ENCODE measurements around the gene FASTKD2. TPM values are rescaled to one million over a fixed set of nuclear protein-coding genes. Genes with fewer than 3 reads are reported as not detected.

Gene FASTKD2
- polyA plus RNA-seq, 3 donors from 2014 or later = 14.2 to 19.4 (median 18.5) TPM

GRCh38 chr2:206833291-206833690 lies 67.9 kb downstream of the FASTKD2 start:
- H3K4me3 Mint-ChIP-seq = no peak overlapping the region
- DNase-seq = no peak
- H3K36me3 Mint-ChIP-seq = no peaks in the 10 kb centered on the region
- no peak overlapping the region for H3K27ac Mint-ChIP-seq
- H3K27me3 Mint-ChIP-seq (ENCODE audit: low read depth in 3 of 3) = peaks cover 0 to 4% (median 0%) of the 10 kb centered on the region in 3 donors
- peaks cover 0 to 4% (median 0%) of the 10 kb centered on the region in 6 donors for H3K9me3 Mint-ChIP-seq
- no peaks in the 10 kb centered on the region for H3K4me1 Mint-ChIP-seq

GRCh38 chr2:206836722-206837121 lies 71.3 kb downstream of the FASTKD2 start:
- Mint-ChIP-seq H3K9me3 (peaks cover 0 to 4% (median 0%) of the 10 kb centered on the region in 6 donors), H3K4me1 (no peaks in the 10 kb centered on the region), H3K27ac (no peak overlapping the region), H3K27me3 (ENCODE audit: low read depth in 3 of 3) (peaks cover 2 to 4% (median 2%) of the 10 kb centered on the region in 3 donors), H3K4me3 (no peak overlapping the region), H3K36me3 (no peaks in the 10 kb centered on the region)
- no peak for DNase-seq

GRCh38 chr2:206837775-206838174 lies 72.4 kb downstream of the FASTKD2 start:
- peaks cover under 1 to 2% (median 2%) of the 10 kb centered on the region in 3 donors for H3K27me3 Mint-ChIP-seq (ENCODE audit: low read depth in 3 of 3)
- DNase-seq = no peak
- peaks cover 0 to 4% (median 0%) of the 10 kb centered on the region in 6 donors for H3K9me3 Mint-ChIP-seq
- no peak overlapping the region for H3K4me3 Mint-ChIP-seq
- no peaks in the 10 kb centered on the region for H3K4me1 Mint-ChIP-seq
- no peaks in the 10 kb centered on the region for H3K36me3 Mint-ChIP-seq
- no peak overlapping the region for H3K27ac Mint-ChIP-seq

GRCh38 chr2:206838690-206839089 lies 73.3 kb downstream of the FASTKD2 start:
- H3K27ac Mint-ChIP-seq = no peak overlapping the region
- peaks cover 0 to 2% (median 2%) of the 10 kb centered on the region in 3 donors for H3K27me3 Mint-ChIP-seq (ENCODE audit: low read depth in 3 of 3)
- no peak overlapping the region for H3K4me3 Mint-ChIP-seq
- H3K36me3 Mint-ChIP-seq = no peaks in the 10 kb centered on the region
- no peaks in the 10 kb centered on the region for H3K4me1 Mint-ChIP-seq
- H3K9me3 Mint-ChIP-seq = peaks cover 0 to 4% (median 0%) of the 10 kb centered on the region in 6 donors
- DNase-seq = no peak

GRCh38 chr2:206840999-206841398 lies 75.6 kb downstream of the FASTKD2 start:
- H3K4me1 Mint-ChIP-seq = no peaks in the 10 kb centered on the region

More at GRCh38 chr2:206840999-206841398, 75.6 kb downstream of the FASTKD2 start:
- no peaks in the 10 kb centered on the region for H3K9me3 Mint-ChIP-seq
- H3K36me3 Mint-ChIP-seq = no peaks in the 10 kb centered on the region
- peaks cover 2 to 3% (median 2%) of the 10 kb centered on the region in 3 donors for H3K27me3 Mint-ChIP-seq (ENCODE audit: low read depth in 3 of 3)
- H3K27ac Mint-ChIP-seq = no peak overlapping the region
- no peak for DNase-seq
- H3K4me3 Mint-ChIP-seq = no peak overlapping the region

Other genes starting within 250 kb of the FASTKD2 start
- not detected for gene FAM237A, start 123.1 kb upstream of the FASTKD2 start, polyA plus RNA-seq
- gene DYTN, start 47.2 kb upstream of the FASTKD2 start, polyA plus RNA-seq = not detected
- not detected for gene MDH1B, start 278 bp upstream of the FASTKD2 start, polyA plus RNA-seq
- gene CPO, start 173.9 kb downstream of the FASTKD2 start, polyA plus RNA-seq = not detected

Measured in immature natural killer cell (primary cell).